T-cell (primary cell): ENCODE data around the gene KLHDC8A. TPM values are rescaled to one million over a fixed set of nuclear protein-coding genes. Genes with fewer than 3 reads are reported as not detected.

Experiments
- ATAC-seq, 4 experiments: fragments of 200-7000 bp in 3 of 4; fragments of 150-1000 bp in 1 of 4; cut with Tn5 transposase; replicated peaks in 1 of 4; 1 replicate in 3 of 4; 2 replicates in 1 of 4; pipeline ENCODE4 v1.10.0; 2021; ENCODE audit warnings: moderate library complexity in 3 of 4, mild to moderate bottlenecking in 2 of 4, moderate number of reproducible peaks in 1 of 4
- CTCF ChIA-PET, 2 donors: fragments of 300-600 bp; sonication (Branson Sonifier 250); formaldehyde crosslinking; loops; one replicate each; lab custom pipeline; 2022; ENCODE audit warnings: antibody characterized with exemption in 2 of 2; lab: Charles Lee
- POLR2A ChIA-PET, 2 donors: fragments of 300-600 bp; sonication (Branson Sonifier 250); formaldehyde crosslinking; loops; one replicate each; lab custom pipeline; 2022; ENCODE audit warnings: antibody characterized with exemption in 2 of 2; lab: Charles Lee
- DNase-seq, 35 experiments: peaks; one replicate each; pipeline versions ENCODE4 v3.0.0 to v3.0.0-alpha.2; 2013 to 2023
- H3K27ac ChIP-seq: one replicate; pipeline ENCODE4 v1.5.1; 2013; ENCODE audit warnings: low read length
- H3K27me3 ChIP-seq, 2 experiments: replicated peaks in 1 of 2; 1 replicate in 1 of 2; 2 replicates in 1 of 2; pipeline versions ENCODE4 v1.6.1 to v1.7.0; 2013; ENCODE audit warnings: low read length in 1 of 2, mixed read lengths in 1 of 2; ENCODE audit not compliant: control insufficient read depth in 2 of 2, insufficient read depth in 2 of 2; ENCODE audit errors: extremely low read depth in 1 of 2
- H3K36me3 ChIP-seq, 2 donors: 1 replicate in 1 of 2; 2 replicates in 1 of 2; pipeline versions ENCODE4 v1.6.1 to v1.7.0; 2013; ENCODE audit warnings: low read length in 1 of 2; ENCODE audit not compliant: control insufficient read depth in 2 of 2, insufficient read depth in 1 of 2; ENCODE audit errors: extremely low read depth in 1 of 2
- H3K4me1 ChIP-seq, 2 experiments: 1 replicate in 1 of 2; 2 replicates in 1 of 2; pipeline versions ENCODE4 v1.6.1 to v1.7.0; 2013; ENCODE audit warnings: low read length in 2 of 2, mixed read lengths in 1 of 2; ENCODE audit not compliant: insufficient read depth in 2 of 2, control insufficient read depth in 1 of 2; ENCODE audit errors: extremely low read depth in 1 of 2
- H3K4me3 ChIP-seq, 2 donors: 1 replicate in 1 of 2; 2 replicates in 1 of 2; pipeline versions ENCODE4 v1.5.1 to v1.7.0; 2013; ENCODE audit warnings: mild to moderate bottlenecking in 2 of 2, low read length in 1 of 2, moderate library complexity in 1 of 2; ENCODE audit not compliant: control insufficient read depth in 1 of 2; ENCODE audit errors: extremely low read depth in 1 of 2
- H3K9me3 ChIP-seq: 2 replicates; pipeline ENCODE4 v1.7.0; 2013
- H3K27ac Mint-ChIP-seq, 2 donors: one replicate each; pipeline ENCODE4 v1.8.0; 2020 to 2021; ENCODE audit warnings: mild to moderate bottlenecking in 2 of 2, mixed read lengths in 2 of 2
- H3K27me3 Mint-ChIP-seq, 2 donors: one replicate each; pipeline ENCODE4 v1.8.0; 2021 to 2022; ENCODE audit warnings: mixed read lengths in 2 of 2
- H3K36me3 Mint-ChIP-seq: one replicate; pipeline ENCODE4 v1.8.0; 2021; ENCODE audit warnings: mixed read lengths
- H3K4me1 Mint-ChIP-seq, 3 donors: one replicate each; pipeline ENCODE4 v1.8.0; 2020 to 2022; ENCODE audit warnings: mixed read lengths in 3 of 3, mild to moderate bottlenecking in 1 of 3
- H3K4me3 Mint-ChIP-seq, 3 donors: one replicate each; pipeline ENCODE4 v1.8.0; 2020 to 2022; ENCODE audit warnings: mild to moderate bottlenecking in 3 of 3, mixed read lengths in 3 of 3, moderate library complexity in 3 of 3
- H3K9me3 Mint-ChIP-seq, 3 donors: one replicate each; pipeline ENCODE4 v1.8.0; 2020 to 2022; ENCODE audit warnings: mixed read lengths in 3 of 3
- WGBS: methylation state at CpG from one replicate; pipeline ENCODE4 v1.1.5; 2013; ENCODE audit warnings: missing lambda C conversion rate; ENCODE audit not compliant: insufficient coverage; 5-methylcytosine and 5-hydroxymethylcytosine counted together
- total RNA-seq, 35 experiments: library from RNA in 6 of 35; stranded (reverse) in 6 of 35; fragments of 120-200 nt in 1 of 35; gene quantifications; one replicate each; pipeline versions ENCODE4 v1.2.1 to v1.2.4 and lab custom pipeline; 2013 to 2026

Gene KLHDC8A
- total RNA-seq, 5 donors from 2014 or later (not counting 1 experiment from before 2014, with no cell fraction given): 0.30 TPM; not detected in 4

DNA sequence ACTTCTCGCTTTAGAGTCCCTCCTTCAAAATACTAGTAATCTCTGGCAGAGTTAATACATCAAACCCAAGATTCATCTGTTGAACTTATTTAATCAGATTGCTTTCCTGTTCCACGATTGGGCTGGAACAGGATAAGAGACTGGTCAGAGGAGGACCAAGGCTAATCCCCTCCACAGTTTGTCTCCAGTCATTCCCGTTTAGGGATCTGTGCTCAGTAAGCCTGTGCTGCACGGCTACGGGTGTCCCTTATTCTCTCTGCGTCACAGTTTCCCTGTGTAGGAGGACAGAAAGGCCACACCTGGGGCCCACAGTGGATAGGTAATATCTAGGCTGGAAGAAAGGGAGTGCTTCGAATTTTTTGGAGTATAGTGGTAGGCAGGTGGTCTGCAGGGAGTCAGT, 18.7 kb downstream of the KLHDC8A start:
- no peak overlapping the region for H3K27ac Mint-ChIP-seq
- Histone ChIP-seq H3K4me1 (peaks cover 0 to 7% of the 10 kb centered on the region in 2 experiments), H3K9me3 (no peaks in the 10 kb centered on the region), H3K36me3 (no peaks in the 10 kb centered on the region), H3K27ac (no peak overlapping the region), H3K4me3 (no peak overlapping the region), H3K27me3 (peaks cover 0 to 13% of the 10 kb centered on the region in 2 experiments)
- ATAC-seq (no peak), DNase-seq (no peak)
- no peak overlapping the region for H3K4me3 Mint-ChIP-seq
- ChIA-PET CTCF (interaction anchor here in 1 of 2 donors (2.6 kb wide), 1 partner anchor 16 kb away, joined by 12 read pairs; no protein-coding TSS in a partner anchor), POLR2A (interaction anchor here in 1 of 2 donors (0.5 kb wide), 1 partner anchor 402 kb away, joined by 4 read pairs; no protein-coding TSS in a partner anchor)
- peaks cover 5 to 8% (median 6%) of the 10 kb centered on the region in 3 donors for H3K4me1 Mint-ChIP-seq
- H3K36me3 Mint-ChIP-seq: no peaks in the 10 kb centered on the region
- 85% methylated on average over 3 of the region's 7 CpGs for WGBS
- peaks cover 10 to 12% of the 10 kb centered on the region in 2 donors for H3K27me3 Mint-ChIP-seq
- H3K9me3 Mint-ChIP-seq: no peaks in the 10 kb centered on the region

DNA sequence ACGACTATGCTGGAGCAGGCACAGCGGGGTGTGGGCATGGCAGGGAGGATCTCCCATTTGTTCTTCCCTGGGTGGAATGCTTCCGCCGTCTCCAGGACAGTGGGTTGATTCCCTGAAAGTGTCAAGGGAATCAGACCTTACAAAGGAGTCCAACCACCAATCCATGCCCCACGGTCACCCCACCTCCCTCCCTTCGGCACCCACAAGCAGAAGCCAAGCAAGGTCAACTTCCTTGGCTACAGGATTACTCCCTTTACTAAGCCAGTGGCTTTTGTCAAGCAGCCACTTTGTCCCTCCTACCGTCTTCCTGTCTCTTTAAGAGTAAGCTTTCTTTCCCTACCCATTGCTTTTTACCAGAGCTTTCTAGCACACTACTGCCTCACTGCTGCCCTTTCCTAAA, 19.2 kb downstream of the KLHDC8A start:
- Mint-ChIP-seq H3K9me3 (no peaks in the 10 kb centered on the region), H3K27me3 (peaks cover 6 to 9% of the 10 kb centered on the region in 2 donors), H3K36me3 (no peaks in the 10 kb centered on the region), H3K4me1 (peaks cover 3 to 4% (median 3%) of the 10 kb centered on the region in 3 donors), H3K27ac (no peak overlapping the region), H3K4me3 (no peak overlapping the region)
- Histone ChIP-seq H3K27me3 (peaks cover 0 to 8% of the 10 kb centered on the region in 2 experiments), H3K4me1 (peaks cover 0 to 3% of the 10 kb centered on the region in 2 experiments), H3K4me3 (no peak overlapping the region), H3K36me3 (no peaks in the 10 kb centered on the region), H3K9me3 (no peaks in the 10 kb centered on the region), H3K27ac (no peak overlapping the region)
- WGBS: 63% methylated on average over 5 of the region's 7 CpGs
- CTCF ChIA-PET: interaction anchor here (0.7 to 2.6 kb wide), 7 partner anchors 16 to 196 kb away, joined by 3 to 12 read pairs (median 4); no protein-coding TSS in a partner anchor
- DNase-seq: no peak
- no peak for ATAC-seq
- POLR2A ChIA-PET: interaction anchor here in 1 of 2 donors (0.5 kb wide), 1 partner anchor 402 kb away, joined by 4 read pairs; no protein-coding TSS in a partner anchor

GRCh38 chr1:205335692-205336091, 21.0 kb downstream of the KLHDC8A start:
- POLR2A ChIA-PET: interaction anchor here in 1 of 2 donors (1.0 kb wide), 1 partner anchor 51 kb away, joined by 3 read pairs; no protein-coding TSS in a partner anchor
- H3K9me3 ChIP-seq: no peaks in the 10 kb centered on the region
- no peak overlapping the region for H3K27ac ChIP-seq
- peaks cover 0 to 2% (median 0%) of the 10 kb centered on the region in 3 donors for H3K4me1 Mint-ChIP-seq
- 0% methylated on average over 2 of the region's 4 CpGs for WGBS
- no peak overlapping the region for H3K27ac Mint-ChIP-seq
- H3K36me3 ChIP-seq: no peaks in the 10 kb centered on the region
- H3K27me3 ChIP-seq: peaks cover 0 to 8% of the 10 kb centered on the region in 2 experiments
- no peak overlapping the region for H3K4me3 Mint-ChIP-seq
- H3K4me1 ChIP-seq: peaks cover 0 to 3% of the 10 kb centered on the region in 2 experiments
- no peaks in the 10 kb centered on the region for H3K36me3 Mint-ChIP-seq
- no peaks in the 10 kb centered on the region for H3K9me3 Mint-ChIP-seq
- peaks cover 2 to 3% of the 10 kb centered on the region in 2 donors for H3K27me3 Mint-ChIP-seq
- peak; percentile 86 to 98 (median 94) for ATAC-seq
- H3K4me3 ChIP-seq: no peak overlapping the region
- DNase-seq: peak; percentile 36 to 85 (median 69)
- CTCF ChIA-PET: interaction anchor here (0.6 to 2.6 kb wide), 12 partner anchors 10 to 806 kb away, joined by 3 to 14 read pairs (median 4); no protein-coding TSS in a partner anchor

DNA sequence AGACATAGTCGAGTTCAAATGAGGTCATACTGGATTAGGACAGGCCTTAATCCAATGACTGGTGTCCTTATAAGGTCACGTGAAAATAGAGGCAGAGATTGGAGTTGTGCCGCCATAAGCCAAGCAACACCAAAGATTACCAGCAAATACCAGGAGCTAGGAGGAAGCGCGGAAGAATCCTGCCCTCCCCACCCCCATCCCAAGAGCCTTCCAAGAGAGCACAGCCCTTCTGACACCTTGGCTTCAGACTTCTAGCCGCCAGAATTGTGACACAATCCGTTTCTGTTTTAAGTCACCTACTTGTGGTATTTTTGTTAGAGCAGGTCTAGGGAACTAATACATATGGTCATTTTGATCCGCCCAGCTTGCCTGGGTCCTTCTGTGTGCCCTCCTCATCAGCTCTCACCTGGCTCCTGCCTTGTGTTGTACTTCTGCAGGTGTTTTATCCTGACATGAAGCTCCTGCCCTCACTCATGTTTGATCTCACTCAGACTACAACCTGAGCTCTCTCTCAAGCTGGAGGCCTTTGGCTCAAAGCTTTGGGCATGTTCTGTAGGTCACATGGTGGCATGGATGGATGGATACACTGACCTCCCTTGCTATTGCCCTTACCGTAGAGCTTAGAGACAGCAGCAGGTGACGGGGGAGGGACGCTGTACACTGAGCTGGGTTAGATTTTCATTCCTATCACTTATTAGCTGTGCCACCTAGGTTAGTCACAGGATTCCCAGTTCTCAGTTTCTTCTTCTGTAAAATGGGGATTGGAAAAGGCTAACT, 24.5 kb downstream of the KLHDC8A start:
- Mint-ChIP-seq H3K27me3 (peaks cover 4% of the 10 kb centered on the region in 2 donors), H3K4me1 (peaks cover 0 to 2% (median 0%) of the 10 kb centered on the region in 3 donors), H3K36me3 (no peaks in the 10 kb centered on the region), H3K9me3 (no peaks in the 10 kb centered on the region), H3K27ac (no peak overlapping the region), H3K4me3 (no peak overlapping the region)
- ChIA-PET POLR2A (no interaction called here), CTCF (interaction anchor here (0.6 to 1.6 kb wide), 7 partner anchors 22 to 192 kb away, joined by 3 to 9 read pairs (median 3); no protein-coding TSS in a partner anchor)
- ATAC-seq: no peak
- Histone ChIP-seq H3K27ac (no peak overlapping the region), H3K4me3 (no peak overlapping the region), H3K27me3 (peaks cover 0 to 15% of the 10 kb centered on the region in 2 experiments), H3K4me1 (peaks cover 0 to 3% of the 10 kb centered on the region in 2 experiments), H3K36me3 (no peaks in the 10 kb centered on the region), H3K9me3 (no peaks in the 10 kb centered on the region)
- DNase-seq: no peak
- WGBS: 81% methylated on average over 4 of the region's 11 CpGs

DNA sequence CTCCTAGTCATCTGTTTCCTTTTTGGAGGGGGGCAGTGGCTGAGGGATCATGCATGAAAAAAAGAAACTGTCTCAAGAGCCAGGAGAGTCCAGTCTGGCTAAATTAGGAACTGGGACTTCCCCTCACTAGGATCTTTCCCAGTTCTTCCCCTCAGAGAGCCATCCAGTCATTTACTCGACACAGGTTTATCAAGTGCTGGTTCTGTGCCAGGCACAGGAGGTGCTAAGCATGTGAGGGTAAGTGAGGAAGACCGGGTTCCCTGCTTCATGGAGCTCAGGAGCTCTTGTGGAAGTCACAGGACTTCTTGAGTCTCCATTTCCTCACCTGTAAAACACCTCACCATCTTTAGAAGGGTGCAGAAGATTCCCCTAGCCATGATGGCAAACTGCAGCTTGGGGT, 26.6 kb downstream of the KLHDC8A start:
- Mint-ChIP-seq H3K27me3 (peaks cover 8 to 9% of the 10 kb centered on the region in 2 donors), H3K27ac (no peak overlapping the region), H3K36me3 (no peaks in the 10 kb centered on the region), H3K4me3 (no peak overlapping the region), H3K4me1 (peaks cover 5 to 6% (median 6%) of the 10 kb centered on the region in 3 donors), H3K9me3 (no peaks in the 10 kb centered on the region)
- ATAC-seq: no peak
- Histone ChIP-seq H3K4me1 (peaks cover 2 to 7% of the 10 kb centered on the region in 2 experiments), H3K9me3 (no peaks in the 10 kb centered on the region), H3K27ac (no peak overlapping the region), H3K27me3 (peaks cover 0 to 24% of the 10 kb centered on the region in 2 experiments), H3K36me3 (no peaks in the 10 kb centered on the region), H3K4me3 (no peak overlapping the region)
- ChIA-PET CTCF (interaction anchor here in 1 of 2 donors (1.0 kb wide), 1 partner anchor 11 kb away, joined by 5 read pairs; no protein-coding TSS in a partner anchor), POLR2A (no interaction called here)
- DNase-seq: no peak
- WGBS: no CpG with 5 or more reads among the region's 2 CpGs

- peaks cover 8 to 9% of the 10 kb centered on the region in 2 donors for H3K27me3 Mint-ChIP-seq
Measured at GRCh38 chr1:205329719-205330118, 27.0 kb downstream of the KLHDC8A start.

More at GRCh38 chr1:205329719-205330118, 27.0 kb downstream of the KLHDC8A start:
- H3K4me3 ChIP-seq: no peak overlapping the region
- no peak overlapping the region for H3K4me3 Mint-ChIP-seq
- ChIA-PET POLR2A (no interaction called here), CTCF (interaction anchor here in 1 of 2 donors (1.0 kb wide), 1 partner anchor 10 kb away, joined by 5 read pairs; no protein-coding TSS in a partner anchor)
- no peaks in the 10 kb centered on the region for H3K9me3 ChIP-seq
- 75% methylated on average over 4 of the region's 5 CpGs for WGBS
- no peak overlapping the region for H3K27ac ChIP-seq
- DNase-seq: no peak
- H3K36me3 ChIP-seq: no peaks in the 10 kb centered on the region
- no peak for ATAC-seq
- H3K4me1 ChIP-seq: peaks cover 2 to 12% of the 10 kb centered on the region in 2 experiments
- no peak overlapping the region for H3K27ac Mint-ChIP-seq
- H3K9me3 Mint-ChIP-seq: no peaks in the 10 kb centered on the region
- peaks cover 0 to 22% of the 10 kb centered on the region in 2 experiments for H3K27me3 ChIP-seq
- H3K36me3 Mint-ChIP-seq: no peaks in the 10 kb centered on the region
- H3K4me1 Mint-ChIP-seq: peaks cover 9 to 11% (median 10%) of the 10 kb centered on the region in 3 donors
